ENCODE data around the gene CNOT3.

The CNOT3 gene

DNA sequence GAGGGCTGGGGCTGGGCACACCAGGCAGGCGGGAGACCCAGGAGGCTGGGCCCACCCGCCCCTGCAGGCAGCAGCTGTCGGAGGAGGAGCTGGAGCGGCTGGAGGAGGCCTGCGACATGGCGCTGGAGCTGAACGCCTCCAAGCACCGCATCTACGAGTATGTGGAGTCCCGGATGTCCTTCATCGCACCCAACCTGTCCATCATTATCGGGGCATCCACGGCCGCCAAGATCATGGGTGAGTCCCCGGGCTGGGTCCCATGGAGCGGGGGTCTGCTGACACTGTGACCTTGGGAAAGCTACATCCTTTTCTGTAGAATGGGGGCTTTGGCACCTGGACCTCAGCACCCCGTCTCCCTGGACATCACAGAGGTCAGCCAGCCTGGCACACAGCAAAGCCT is 13.9 kb upstream of the CNOT3 start:
- DNase-seq = no peak

GRCh38 chr19:54124393-54124792 is 13.2 kb upstream of the CNOT3 start:
- DNase-seq = no peak

GRCh38 chr19:54125713-54126112 is 11.8 kb upstream of the CNOT3 start:
- DNase-seq = no peak

DNA sequence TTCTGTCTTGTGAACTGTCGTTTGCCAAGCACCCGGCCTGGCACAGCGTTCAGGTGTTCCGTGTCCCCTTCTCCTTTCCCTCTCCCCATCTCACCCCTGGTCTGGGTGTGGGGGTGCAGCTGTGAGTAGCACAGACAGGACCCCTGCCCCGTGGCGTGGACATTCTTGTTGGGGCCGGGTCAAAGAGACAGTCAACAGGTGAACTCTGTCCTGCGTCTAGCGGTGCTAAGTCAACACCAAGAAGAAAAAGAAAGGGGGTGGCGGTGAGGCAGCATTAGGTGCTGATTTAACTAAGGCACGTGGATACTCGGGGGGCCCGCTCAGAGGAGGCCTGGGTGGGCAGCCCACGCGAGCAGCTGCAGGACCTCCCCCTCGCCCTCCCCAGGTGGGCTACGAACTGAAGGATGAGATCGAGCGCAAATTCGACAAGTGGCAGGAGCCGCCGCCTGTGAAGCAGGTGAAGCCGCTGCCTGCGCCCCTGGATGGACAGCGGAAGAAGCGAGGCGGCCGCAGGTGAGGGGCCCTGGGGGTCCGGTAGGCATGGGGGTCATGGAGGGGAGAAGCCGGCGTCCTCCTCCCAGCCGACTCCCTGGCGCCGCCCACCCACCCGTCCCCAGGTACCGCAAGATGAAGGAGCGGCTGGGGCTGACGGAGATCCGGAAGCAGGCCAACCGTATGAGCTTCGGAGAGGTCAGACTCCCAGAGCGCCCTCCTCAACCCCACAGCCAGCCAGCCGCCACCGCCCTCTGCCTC is 9.7 kb upstream of the CNOT3 start:
- no peak for DNase-seq

- DNase-seq = no peak
These were observed 9.2 kb upstream of the CNOT3 start for GRCh38 chr19:54128441-54128725.

DNA sequence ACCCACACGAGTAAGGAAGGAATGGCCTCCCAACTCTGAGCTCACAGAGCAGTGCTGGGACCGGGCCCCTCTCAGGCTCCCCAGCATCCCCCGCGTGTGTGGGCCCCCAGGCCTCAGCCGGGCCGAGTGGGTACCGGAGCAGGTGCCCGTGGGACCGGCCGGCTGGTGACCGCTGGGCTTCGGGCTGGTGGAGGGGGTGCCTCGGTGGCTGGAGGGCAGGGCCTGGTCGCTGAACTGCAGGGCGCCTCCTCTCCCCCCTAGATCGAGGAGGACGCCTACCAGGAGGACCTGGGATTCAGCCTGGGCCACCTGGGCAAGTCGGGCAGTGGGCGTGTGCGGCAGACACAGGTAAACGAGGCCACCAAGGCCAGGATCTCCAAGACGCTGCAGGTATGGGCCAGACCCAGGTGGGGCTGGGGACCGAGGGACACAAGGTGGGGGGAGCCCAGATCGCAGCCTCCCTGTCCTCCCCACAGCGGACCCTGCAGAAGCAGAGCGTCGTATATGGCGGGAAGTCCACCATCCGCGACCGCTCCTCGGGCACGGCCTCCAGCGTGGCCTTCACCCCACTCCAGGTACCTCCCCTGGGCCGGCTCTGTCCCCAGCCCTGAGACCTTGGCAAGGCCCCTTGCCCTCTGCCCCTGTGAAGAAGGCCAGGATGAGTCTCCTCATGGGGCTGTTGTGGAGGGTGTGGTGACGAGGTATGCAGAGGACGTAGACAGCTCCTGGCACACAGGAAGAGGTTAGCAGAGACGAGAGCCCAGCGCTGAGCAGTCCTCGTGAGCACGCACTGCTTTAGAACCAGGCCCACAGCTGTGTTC is 8.6 kb upstream of the CNOT3 start:
- DNase-seq = no peak

DNA sequence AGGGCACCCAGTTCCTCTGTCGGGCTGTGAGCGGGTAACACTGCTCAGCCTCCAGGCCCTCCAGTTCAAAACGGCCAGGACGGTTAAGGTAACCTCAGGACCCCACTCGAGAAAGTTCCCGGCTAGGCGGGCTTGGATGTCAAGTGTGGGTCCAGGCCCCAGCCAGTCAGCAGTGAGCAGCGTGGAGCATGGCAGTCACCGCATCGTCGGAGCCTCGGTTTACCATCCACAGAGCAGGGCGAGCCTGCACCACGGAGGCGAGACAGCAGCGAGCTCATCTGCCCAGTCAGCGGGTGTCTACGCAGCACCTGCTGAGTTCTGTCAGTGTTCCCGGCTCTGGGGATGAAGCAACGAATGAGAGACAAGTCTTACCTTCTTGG is 8.0 kb upstream of the CNOT3 start:
- no peak for DNase-seq

GRCh38 chr19:54133312-54133956 is 4.1 kb upstream of the CNOT3 start:
- DNase-seq = no peak

DNA sequence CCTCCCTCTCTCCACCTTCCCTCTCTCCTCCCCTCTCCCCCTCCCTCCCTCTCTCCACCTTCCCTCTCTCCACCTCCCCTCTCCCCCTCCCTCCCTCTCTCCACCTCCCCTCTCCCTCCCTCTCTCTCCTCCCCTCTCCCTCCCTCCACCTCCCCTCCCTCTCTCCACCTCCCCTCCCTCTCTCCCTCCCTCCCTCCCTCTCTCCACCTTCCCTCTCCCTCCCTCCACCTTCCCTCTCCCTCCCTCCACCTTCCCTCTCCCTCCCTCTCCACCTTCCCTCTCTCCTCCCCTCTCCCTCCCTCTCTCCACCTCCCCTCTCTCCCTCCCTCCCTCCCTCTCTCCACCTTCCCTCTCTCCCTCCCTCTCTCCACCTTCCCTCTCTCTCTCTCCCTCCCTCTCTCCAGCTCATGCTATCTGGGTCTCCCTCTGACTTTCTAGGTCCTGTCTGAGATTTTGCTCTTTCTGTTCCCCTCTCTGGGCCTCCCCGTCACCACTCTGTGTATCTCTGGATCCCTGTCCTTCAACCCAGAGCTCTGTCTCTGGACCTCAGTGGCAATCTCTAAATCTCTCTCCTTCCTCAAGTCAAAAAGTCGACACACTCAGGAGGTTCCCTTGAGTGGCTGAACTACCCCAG is 3.5 kb upstream of the CNOT3 start:
- DNase-seq = no peak

DNA sequence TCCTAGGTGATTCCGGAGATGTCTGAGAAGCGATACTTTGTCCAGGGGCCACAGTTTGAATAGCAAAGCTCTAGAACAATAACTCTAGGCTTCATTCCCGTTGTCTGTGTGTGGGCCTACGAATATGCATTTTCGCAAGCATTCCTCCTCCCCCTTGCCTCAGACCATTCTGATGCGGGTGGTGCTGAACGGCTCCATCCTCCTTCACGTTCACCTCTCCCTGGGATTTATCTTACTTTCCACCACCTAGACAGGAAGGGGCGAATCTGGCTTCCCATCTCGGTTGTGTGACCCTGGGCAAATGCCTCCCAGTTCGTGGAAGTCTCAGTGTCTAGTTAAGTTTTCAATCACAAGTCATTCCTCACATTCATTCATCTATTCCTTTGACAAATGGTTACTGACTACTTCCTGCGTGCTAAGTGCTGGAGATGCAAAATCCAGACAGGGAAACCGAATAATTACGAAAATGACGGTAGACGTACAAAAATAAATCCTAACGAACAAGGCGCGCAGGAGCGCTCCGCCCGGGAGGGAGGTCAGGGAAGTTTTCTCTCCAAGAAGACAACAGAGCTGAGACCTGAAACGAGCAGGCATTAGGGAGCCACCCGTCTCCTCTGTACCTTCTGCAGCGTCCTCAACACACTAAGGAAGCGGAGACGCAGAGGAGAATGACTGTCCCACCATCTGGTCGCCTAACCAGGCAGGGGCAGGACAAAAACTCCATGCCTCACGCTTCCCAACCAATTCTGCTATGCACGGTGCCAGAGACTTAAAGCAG is 1.3 kb upstream of the CNOT3 start:
- DNase-seq = no peak

- DNase-seq = peak; percentile 100
These were observed 481 bp upstream of the CNOT3 start for GRCh38 chr19:54136864-54137698.

DNA sequence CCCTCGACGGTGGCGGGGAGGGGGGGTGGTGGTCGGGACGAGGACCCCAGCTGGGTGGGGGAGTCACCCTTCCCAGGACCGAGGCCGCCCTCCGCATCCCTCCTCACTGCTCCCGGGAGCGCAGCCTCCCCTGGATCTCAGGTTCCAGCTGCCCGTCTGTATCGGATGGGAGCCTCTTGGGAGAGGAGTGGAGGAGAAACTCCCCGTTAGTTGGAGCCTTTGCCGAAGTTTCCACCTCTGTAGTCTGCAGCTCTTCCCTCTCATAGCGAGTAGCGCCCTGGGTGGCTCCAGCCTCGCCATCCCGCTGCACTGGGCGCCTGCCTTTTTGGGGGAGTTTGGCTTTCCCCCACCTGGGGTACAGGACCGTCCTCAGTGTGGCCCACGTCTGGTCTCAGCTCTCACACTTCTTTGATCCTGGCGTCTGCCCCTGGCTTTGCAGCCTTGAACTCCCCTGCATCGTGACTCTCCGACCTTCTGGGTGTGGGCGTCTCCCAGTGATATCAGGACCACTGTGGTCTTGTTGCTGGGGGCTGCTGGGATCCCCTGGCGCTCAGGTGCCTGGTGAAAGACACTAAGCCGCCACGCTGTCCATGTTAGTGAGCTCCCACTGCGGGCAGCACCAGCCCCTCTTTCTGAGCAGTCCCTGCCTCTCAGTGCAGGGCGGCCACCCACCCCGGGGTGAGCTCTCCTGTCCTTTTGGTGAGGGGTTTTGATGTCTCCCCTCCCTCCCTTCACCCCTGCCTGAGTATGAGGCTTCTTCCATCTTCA is 1.1 kb downstream of the CNOT3 start:
- DNase-seq = no peak

DNA sequence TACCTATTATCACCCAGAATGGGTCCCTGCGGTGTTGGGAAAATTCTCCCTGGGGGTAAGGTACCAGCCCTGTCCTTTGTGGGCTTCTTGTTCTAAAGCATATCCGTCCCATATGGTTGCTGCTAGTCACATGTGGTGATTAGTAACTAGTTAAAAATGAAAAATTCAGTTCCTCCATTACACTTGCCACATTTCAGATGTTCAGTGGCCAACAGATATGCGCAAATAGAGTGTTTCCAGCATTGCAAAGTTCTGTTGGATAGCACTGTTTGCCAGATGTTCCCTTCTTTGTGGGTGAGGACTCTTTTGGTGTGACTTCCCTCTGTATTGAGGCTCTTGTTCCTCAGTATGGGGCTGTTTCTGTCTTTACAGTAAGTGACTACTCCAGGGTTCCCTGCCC is 3.8 kb downstream of the CNOT3 start:
- DNase-seq = no peak

- DNase-seq = no peak
These were observed 4.7 kb downstream of the CNOT3 start for GRCh38 chr19:54142166-54142780.

DNA sequence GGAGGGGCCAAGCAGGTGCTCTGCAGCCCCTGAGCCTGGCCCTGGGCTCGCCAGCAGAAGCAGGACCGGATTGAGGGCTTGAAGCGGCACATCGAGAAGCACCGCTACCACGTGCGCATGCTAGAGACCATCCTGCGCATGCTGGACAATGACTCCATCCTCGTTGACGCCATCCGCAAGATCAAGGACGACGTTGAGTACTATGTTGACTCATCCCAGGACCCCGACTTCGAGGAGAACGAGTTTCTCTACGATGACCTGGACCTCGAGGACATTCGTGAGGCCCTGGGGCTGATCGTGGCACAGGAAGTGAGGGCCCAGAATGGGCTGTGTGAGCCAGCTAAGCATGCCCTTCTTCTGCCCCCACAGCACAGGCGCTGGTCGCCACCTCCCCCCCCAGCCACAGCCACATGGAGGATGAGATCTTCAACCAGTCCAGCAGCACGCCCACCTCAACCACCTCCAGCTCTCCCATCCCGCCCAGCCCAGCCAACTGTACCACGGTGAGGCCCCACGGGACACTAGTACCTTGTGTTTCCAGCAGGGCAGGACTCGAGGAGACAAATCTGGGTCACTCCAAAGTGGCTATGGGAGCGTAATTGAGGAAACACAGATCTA is 8.1 kb downstream of the CNOT3 start:
- DNase-seq = no peak

- no peak for DNase-seq
These were observed 10.1 kb downstream of the CNOT3 start for GRCh38 chr19:54147676-54148075.

DNA sequence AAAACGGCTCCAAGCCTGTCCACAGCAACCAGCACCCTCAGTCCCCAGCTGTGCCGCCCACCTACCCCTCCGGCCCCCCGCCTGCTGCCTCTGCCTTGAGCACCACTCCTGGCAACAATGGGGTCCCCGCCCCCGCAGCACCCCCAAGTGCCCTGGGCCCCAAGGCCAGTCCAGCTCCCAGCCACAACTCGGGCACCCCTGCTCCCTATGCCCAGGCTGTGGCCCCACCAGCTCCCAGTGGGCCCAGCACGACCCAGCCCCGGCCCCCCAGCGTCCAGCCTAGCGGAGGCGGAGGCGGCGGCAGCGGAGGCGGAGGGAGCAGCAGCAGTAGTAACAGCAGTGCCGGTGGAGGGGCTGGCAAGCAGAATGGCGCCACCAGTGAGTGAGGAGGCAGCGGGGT is 10.6 kb downstream of the CNOT3 start:
- no peak for DNase-seq

- DNase-seq = no peak
These were observed 11.7 kb downstream of the CNOT3 start for GRCh38 chr19:54149021-54149812.

DNA sequence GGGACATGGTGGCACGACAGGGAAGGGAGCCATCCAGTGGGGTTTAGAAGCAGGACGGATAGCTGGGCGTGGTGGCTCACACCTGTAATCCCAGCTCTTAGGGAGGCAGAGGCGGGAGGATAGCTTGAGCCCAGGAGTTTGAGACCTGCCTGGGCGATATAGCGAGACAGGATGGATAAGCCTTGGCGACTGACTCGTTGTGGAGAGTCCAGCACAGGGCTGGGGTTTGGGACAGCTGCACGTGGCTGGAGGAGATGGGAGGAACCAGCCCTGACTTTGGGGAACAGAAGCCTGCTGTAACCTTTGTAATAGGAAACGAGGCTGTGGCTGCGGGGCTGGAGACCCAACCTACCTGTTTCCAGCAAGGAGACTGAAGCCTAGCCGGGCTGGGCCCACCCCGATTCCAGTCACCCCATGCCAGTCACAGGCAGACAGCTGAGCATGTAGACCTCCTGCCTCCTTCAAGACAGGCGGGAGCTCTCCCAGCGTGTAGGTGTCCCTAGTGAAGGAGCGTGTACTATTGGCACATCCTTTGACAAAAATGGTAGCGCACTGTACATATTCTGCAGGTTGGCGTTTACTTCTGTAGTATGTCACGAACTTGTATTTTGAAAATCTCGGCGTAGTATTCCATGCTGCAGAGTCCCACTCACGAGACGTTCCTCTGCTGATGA is 13.9 kb downstream of the CNOT3 start:
- no peak for DNase-seq

Measured in hippocampal formation (tissue), 2 donors.